RCC 7860 (cell line): ENCODE results near the gene DUSP28.

Experiments used
- DNase-seq: peaks from one replicate; pipeline ENCODE4 v3.0.0-alpha.2; 2015; ENCODE audit warnings: low spot score
- FAIRE-seq: peaks from 2 replicates; lab custom pipeline; 2012; peaks lifted over from hg19 to GRCh38; lab: Jason Lieb, UNC

The DUSP28 gene

GRCh38 chr2:240584486-240585031 is 24.4 kb downstream of the DUSP28 start:
- FAIRE-seq: no peak

GRCh38 chr2:240585101-240585500 is 24.9 kb downstream of the DUSP28 start:
- FAIRE-seq (no peak), DNase-seq (no peak)

More at GRCh38 chr2:240584486-240585031, 24.4 kb downstream of the DUSP28 start:
- DNase-seq: no peak

GRCh38 chr2:240585681-240586197 is 25.6 kb downstream of the DUSP28 start:
- FAIRE-seq (no peak), DNase-seq (no peak)

- DNase-seq: peak; percentile 86
- peak; percentile 27 for FAIRE-seq
These were observed 26.2 kb downstream of the DUSP28 start, which contains the start of gene CAPN10 for GRCh38 chr2:240586198-240586918. CAPN10 (plus strand) TSS chr2:240586734; CDS start chr2:240586912, 178 bp downstream.

- DNase-seq: no peak
- FAIRE-seq: no peak
These were observed 27.0 kb downstream of the DUSP28 start for GRCh38 chr2:240586919-240587800.

- no peak for FAIRE-seq
- DNase-seq: no peak
These were observed 28.0 kb downstream of the DUSP28 start for GRCh38 chr2:240588006-240588655.

GRCh38 chr2:240588669-240589068 is 28.5 kb downstream of the DUSP28 start:
- DNase-seq (no peak), FAIRE-seq (no peak)

GRCh38 chr2:240589375-240589774 is 29.2 kb downstream of the DUSP28 start:
- no peak for FAIRE-seq
- DNase-seq: no peak

- no peak for DNase-seq
These were observed 29.8 kb downstream of the DUSP28 start for GRCh38 chr2:240589850-240590525.

GRCh38 chr2:240590681-240591111 is 30.5 kb downstream of the DUSP28 start:
- DNase-seq: no peak

More at GRCh38 chr2:240589850-240590525, 29.8 kb downstream of the DUSP28 start:
- FAIRE-seq: no peak

GRCh38 chr2:240591226-240591625 is 31.1 kb downstream of the DUSP28 start:
- FAIRE-seq: no peak

More at GRCh38 chr2:240590681-240591111, 30.5 kb downstream of the DUSP28 start:
- no peak for FAIRE-seq

GRCh38 chr2:240591784-240592183 is 31.6 kb downstream of the DUSP28 start:
- DNase-seq: no peak

More at GRCh38 chr2:240591226-240591625, 31.1 kb downstream of the DUSP28 start:
- DNase-seq: no peak

GRCh38 chr2:240593026-240593702 is 33.0 kb downstream of the DUSP28 start:
- FAIRE-seq: no peak
- DNase-seq: no peak

More at GRCh38 chr2:240591784-240592183, 31.6 kb downstream of the DUSP28 start:
- FAIRE-seq: no peak

GRCh38 chr2:240593703-240594451 is 33.7 kb downstream of the DUSP28 start:
- FAIRE-seq (no peak), DNase-seq (no peak)

- DNase-seq: no peak
- no peak for FAIRE-seq
These were observed 34.6 kb downstream of the DUSP28 start for GRCh38 chr2:240594511-240595380.

- DNase-seq (no peak), FAIRE-seq (no peak)
These were observed 35.4 kb downstream of the DUSP28 start for GRCh38 chr2:240595381-240596079.

GRCh38 chr2:240596080-240596460 is 35.9 kb downstream of the DUSP28 start:
- no peak for FAIRE-seq
- no peak for DNase-seq
